ENCODE measurements around the gene COPE.
"Not testable (repeated sequence)": the region's sequence is repeated elsewhere in the genome, so short reads cannot be mapped to it uniquely, and the experiment has no call there.

The COPE gene

DNA sequence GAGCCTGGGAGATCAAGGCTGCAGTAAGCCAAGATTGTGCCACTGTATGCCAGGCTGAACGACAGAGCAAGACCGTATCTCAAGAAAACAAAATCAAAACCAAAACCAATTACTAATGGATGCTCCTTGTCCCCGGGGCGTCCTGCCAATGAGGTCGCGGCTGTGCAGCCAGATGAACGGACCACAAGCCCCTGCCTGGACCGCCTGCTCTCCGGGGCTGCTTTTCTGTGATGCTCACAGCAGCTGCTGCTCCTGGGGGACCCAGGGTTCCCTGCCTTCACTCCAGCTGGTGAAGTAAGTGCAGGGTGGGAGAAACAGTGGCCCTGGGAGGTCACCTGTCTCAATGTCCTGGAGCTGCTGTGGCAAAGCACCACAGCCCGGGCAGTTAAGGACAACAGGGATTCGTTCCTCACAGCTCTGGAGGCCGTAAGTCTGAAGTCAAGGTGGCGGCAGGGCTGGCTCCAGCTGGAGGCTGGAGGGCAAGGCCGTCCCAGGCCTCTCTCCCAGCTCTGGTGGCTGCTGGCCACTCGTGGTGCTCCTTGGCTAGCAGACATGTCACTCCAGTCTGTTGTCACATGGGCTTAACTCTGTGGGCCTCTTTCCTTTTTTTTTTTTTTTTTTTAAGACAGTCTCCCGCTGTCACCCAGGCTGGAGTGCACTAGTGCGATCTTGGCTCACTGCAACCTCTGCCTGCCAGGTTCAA lies 10.1 kb downstream of the COPE start:
- Histone ChIP-seq H3K4me3 (ENCODE audit: insufficient read depth, low read depth, low read length) (no peak overlapping the region), H3K4me1 (ENCODE audit: control insufficient read depth, insufficient read depth, low read length) (no peaks in the 10 kb centered on the region), H3K27me3 (ENCODE audit: control insufficient read depth, insufficient read depth, low read length, poor library complexity, severe bottlenecking) (no peaks in the 10 kb centered on the region), H3K9me3 (ENCODE audit: control insufficient read depth, low read length) (no peaks in the 10 kb centered on the region), H3K27ac (ENCODE audit: insufficient read depth, low read depth, low read length, poor library complexity, severe bottlenecking) (no peak overlapping the region), H3K36me3 (ENCODE audit: control insufficient read depth, insufficient read depth, low read length) (peaks cover 8% of the 10 kb centered on the region)
- WGBS, 2 experiments, result 92% methylated on average over 17 of the region's 17 CpGs

DNA sequence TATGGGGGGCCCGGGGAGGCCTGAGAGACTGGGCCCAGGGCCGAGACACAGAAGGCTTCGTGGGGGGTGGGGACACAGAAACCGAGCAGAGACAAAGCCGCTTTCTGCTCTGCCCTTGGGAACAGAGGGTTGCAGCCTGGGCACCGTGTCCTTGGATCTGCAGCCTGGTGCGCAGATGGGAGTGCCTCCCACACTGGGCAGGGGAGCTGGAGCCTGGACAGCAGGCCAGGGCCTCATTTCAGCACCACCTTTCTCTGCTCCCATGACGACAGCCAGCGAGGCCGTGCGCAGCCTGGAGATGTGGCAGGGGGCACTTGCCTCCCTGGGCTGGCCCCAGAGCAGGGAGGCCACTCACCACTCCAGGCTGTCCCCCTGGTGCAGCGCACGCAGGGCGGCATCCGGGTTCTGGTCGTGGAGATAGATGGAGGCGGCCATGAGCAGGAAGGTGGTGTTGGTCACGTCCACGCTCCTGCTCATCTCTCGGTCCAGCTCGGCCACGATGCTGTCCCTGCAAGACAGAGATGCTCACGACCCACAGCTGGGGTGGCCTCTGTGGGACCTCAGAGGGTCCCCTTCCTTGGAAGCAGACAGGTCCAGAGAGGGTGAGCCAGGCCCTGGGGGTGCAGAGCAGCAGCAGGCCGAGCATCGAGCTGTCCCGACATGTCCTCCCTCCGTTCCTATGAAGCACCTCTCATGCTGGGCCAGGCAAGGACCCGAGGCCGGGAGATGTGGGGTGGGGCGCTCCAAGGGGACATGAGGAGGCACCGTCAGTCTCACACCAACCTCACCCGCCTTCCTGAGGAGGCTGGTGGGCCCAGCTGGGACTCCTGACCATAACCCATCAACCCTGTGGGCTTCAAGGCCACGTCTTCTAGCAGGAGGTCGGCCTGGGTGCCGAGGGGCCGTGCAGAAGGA lies 12.3 kb downstream of the COPE start:
- peaks cover under 1% of the 10 kb centered on the region for H3K36me3 ChIP-seq (ENCODE audit: control insufficient read depth, insufficient read depth, low read length)
- H3K27me3 ChIP-seq (ENCODE audit: control insufficient read depth, insufficient read depth, low read length, poor library complexity, severe bottlenecking), result no peaks in the 10 kb centered on the region
- no peaks in the 10 kb centered on the region for H3K9me3 ChIP-seq (ENCODE audit: control insufficient read depth, low read length)
- no peak overlapping the region for H3K4me3 ChIP-seq (ENCODE audit: insufficient read depth, low read depth, low read length)
- WGBS, 2 experiments, result 96% methylated on average over 36 of the region's 36 CpGs
- H3K27ac ChIP-seq (ENCODE audit: insufficient read depth, low read depth, low read length, poor library complexity, severe bottlenecking), result no peak overlapping the region
- H3K4me1 ChIP-seq (ENCODE audit: control insufficient read depth, insufficient read depth, low read length), result no peaks in the 10 kb centered on the region

DNA sequence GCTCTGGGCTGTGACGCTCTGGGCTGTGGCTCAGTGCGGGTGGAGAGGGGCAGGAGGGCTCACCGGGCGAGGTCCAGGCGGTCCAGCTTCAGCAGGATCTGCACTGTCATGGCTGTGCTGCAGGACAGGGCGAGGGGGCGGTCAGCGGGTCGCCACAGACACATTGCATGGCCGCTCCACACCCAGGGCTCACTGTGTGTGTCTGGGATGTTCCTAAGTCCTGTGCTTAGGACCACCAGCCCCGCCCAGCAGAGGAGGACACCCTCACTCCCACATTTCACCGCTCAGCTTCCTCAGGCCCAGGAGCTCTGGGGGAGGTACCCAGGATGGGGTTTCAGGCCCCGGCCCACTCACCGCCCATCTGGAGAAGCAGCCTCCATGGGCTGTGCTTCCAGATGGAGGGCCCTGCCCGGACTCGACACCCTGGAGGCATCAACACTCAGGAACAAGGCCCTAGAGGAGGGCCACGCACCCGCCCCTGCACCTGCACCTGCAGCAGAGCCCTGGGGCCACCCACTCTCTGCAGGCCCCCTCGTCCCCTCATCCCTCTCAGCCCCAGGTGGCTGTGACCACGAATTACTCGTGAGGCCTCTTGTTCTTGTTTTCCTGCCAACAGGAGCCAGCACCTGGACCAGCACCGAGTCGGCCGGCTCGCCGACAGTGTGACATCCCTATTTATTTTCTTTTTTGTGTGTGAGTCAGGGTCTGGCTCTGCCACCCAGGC lies 13.5 kb downstream of the COPE start:
- Histone ChIP-seq H3K4me1 (ENCODE audit: control insufficient read depth, insufficient read depth, low read length) (no peaks in the 10 kb centered on the region), H3K27ac (ENCODE audit: insufficient read depth, low read depth, low read length, poor library complexity, severe bottlenecking) (no peak overlapping the region), H3K4me3 (ENCODE audit: insufficient read depth, low read depth, low read length) (no peak overlapping the region), H3K9me3 (ENCODE audit: control insufficient read depth, low read length) (no peaks in the 10 kb centered on the region), H3K36me3 (ENCODE audit: control insufficient read depth, insufficient read depth, low read length) (no peaks in the 10 kb centered on the region), H3K27me3 (ENCODE audit: control insufficient read depth, insufficient read depth, low read length, poor library complexity, severe bottlenecking) (no peaks in the 10 kb centered on the region)
- WGBS, 2 experiments, result 94% methylated on average over 26 of the region's 26 CpGs

DNA sequence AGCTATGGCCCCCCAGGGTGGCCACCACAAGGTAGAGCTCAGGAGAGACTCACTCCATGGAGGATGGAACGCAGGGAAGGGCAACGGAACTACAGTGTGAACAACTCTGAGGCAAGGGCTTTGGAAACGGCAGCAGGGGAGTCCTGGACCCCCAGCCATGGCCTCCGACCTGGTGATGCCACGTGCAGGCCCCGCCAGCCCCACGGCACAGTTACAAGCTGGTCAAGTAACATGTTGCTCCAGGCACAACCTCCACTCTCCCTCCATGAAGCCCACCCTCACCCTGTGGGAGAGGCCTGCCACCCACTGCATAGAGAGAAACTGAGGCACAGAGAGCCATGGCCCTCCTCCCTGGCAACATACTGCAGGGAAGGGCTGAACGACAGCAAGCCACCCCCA lies 14.1 kb downstream of the COPE start:
- H3K36me3 ChIP-seq (ENCODE audit: control insufficient read depth, insufficient read depth, low read length), result no peaks in the 10 kb centered on the region
- H3K4me3 ChIP-seq (ENCODE audit: insufficient read depth, low read depth, low read length), result no peak overlapping the region
- no peaks in the 10 kb centered on the region for H3K27me3 ChIP-seq (ENCODE audit: control insufficient read depth, insufficient read depth, low read length, poor library complexity, severe bottlenecking)
- H3K9me3 ChIP-seq (ENCODE audit: control insufficient read depth, low read length), result no peaks in the 10 kb centered on the region
- no peaks in the 10 kb centered on the region for H3K4me1 ChIP-seq (ENCODE audit: control insufficient read depth, insufficient read depth, low read length)
- WGBS, 2 experiments, result 96% methylated on average over 8 of the region's 8 CpGs
- H3K27ac ChIP-seq (ENCODE audit: insufficient read depth, low read depth, low read length, poor library complexity, severe bottlenecking), result no peak overlapping the region

DNA sequence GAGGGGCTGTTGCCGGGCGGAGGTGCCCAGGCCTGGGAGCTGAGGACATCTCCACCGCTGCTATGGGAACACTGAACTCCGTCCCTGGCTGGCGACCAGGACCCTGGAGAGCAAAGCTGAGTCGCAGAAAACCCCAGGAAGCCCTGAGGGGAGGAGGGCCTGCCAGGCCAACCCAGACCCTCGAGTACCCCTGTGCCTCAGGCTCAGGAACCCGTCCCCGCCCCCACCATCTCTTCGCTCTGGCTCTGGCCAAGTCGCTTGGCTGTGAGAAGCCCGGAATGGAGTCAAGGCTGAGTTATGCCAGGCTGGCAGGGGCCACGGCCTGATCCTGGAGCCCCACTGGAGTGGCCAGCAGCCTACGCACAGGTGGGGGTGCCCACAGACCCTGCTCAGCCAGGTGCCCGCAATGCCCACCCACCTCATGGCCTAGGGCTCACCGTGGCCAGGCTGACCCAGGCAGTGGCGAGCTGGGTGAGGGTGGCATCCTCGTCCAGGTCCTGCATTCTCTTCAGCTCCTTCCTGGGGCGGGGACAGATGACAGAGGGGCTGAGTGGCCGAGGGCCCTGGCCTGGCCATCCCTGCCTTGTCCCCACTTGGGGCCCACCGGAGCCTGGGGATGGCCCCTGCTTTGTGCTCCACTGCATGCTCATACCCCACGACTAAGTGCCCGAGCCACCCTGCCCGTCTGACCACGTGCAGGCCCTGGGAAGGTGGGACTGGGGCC lies 14.7 kb downstream of the COPE start:
- H3K27me3 ChIP-seq (ENCODE audit: control insufficient read depth, insufficient read depth, low read length, poor library complexity, severe bottlenecking), result no peaks in the 10 kb centered on the region
- no peaks in the 10 kb centered on the region for H3K36me3 ChIP-seq (ENCODE audit: control insufficient read depth, insufficient read depth, low read length)
- WGBS, 2 experiments, result 92% methylated on average over 25 of the region's 25 CpGs
- no peak overlapping the region for H3K4me3 ChIP-seq (ENCODE audit: insufficient read depth, low read depth, low read length)
- peaks cover 4% of the 10 kb centered on the region for H3K4me1 ChIP-seq (ENCODE audit: control insufficient read depth, insufficient read depth, low read length)
- no peak overlapping the region for H3K27ac ChIP-seq (ENCODE audit: insufficient read depth, low read depth, low read length, poor library complexity, severe bottlenecking)
- no peaks in the 10 kb centered on the region for H3K9me3 ChIP-seq (ENCODE audit: control insufficient read depth, low read length)

DNA sequence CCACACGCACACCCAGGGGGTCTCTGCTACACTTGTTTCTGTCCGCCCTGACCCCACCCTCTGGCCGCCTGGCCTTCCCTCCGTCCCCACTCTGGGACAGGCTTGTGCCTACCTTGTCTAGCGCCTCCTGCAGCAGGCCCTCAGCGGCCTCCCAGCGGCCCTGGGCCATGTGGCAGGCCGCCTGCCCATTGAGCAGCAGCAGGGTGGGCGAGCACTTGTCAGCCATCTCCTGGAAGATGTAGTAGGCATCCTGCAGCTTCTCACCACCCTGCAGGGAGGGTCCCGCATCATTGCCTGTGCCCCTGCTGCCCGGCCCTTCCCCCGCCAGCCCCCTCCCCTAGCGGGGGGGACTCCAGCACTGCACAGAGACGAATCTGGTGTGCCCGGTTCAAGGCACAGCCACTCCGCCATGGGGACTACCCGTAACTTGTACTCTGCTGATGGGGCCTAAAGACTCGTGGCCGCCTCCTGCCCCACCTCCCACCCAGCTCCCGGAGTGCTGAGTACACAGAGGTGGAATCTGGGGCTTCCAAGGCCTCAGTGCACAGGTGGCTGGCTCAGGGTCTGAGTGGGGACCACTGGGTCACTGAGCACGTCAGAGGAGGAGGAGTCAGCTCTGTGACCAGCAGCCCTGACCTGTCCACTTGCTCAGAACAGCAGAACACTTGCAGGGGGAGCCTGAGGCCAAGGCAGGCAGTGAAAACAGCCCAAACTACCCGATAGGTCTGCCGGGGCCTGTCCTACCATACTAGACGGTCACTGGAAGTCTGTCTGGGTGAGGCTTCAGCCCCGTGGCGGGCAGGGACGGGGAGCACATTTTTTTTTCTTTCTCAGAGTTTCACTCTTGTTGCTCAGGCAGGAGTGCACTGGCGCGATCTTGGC lies 15.8 kb downstream of the COPE start:
- H3K36me3 ChIP-seq (ENCODE audit: control insufficient read depth, insufficient read depth, low read length), result no peaks in the 10 kb centered on the region
- WGBS, 2 experiments, result 89% methylated on average over 29 of the region's 29 CpGs
- H3K27ac ChIP-seq (ENCODE audit: insufficient read depth, low read depth, low read length, poor library complexity, severe bottlenecking), result no peak overlapping the region

DNA sequence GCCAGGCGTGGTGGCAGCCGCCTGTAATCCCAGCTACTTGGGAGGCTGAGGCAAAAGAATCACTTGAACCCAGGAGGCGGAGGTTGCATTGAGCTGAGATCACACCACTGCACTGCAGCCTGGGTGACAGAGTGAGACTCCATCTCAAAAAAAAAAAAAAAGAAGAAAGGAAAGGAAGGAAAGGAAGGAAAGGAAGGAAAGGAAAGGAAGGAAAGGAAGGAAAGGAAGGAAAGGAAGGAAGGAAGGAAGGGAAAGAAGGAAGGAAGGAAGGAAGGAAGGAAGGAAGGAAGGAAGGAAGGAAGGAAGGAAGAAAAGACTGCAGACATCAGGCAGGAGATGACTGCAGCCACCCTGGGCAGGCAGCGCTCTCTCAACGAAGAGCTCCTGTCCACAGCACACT lies 16.7 kb downstream of the COPE start:
- not testable (repeated sequence) for H3K4me3 ChIP-seq (ENCODE audit: insufficient read depth, low read depth, low read length); H3K27ac ChIP-seq (ENCODE audit: insufficient read depth, low read depth, low read length, poor library complexity, severe bottlenecking); H3K27me3 ChIP-seq (ENCODE audit: control insufficient read depth, insufficient read depth, low read length, poor library complexity, severe bottlenecking); H3K36me3 ChIP-seq (ENCODE audit: control insufficient read depth, insufficient read depth, low read length); H3K9me3 ChIP-seq (ENCODE audit: control insufficient read depth, low read length)
- 90 to 96% methylated on average over 5 of the region's 5 CpGs for WGBS, 2 experiments
- peaks cover 20% of the 10 kb centered on the region for H3K4me1 ChIP-seq (ENCODE audit: control insufficient read depth, insufficient read depth, low read length)

More for the DNA sequence above, 15.8 kb downstream of the COPE start:
- Histone ChIP-seq H3K27me3 (ENCODE audit: control insufficient read depth, insufficient read depth, low read length, poor library complexity, severe bottlenecking) (no peaks in the 10 kb centered on the region), H3K4me3 (ENCODE audit: insufficient read depth, low read depth, low read length) (no peak overlapping the region), H3K4me1 (ENCODE audit: control insufficient read depth, insufficient read depth, low read length) (peaks cover 15% of the 10 kb centered on the region), H3K9me3 (ENCODE audit: control insufficient read depth, low read length) (no peaks in the 10 kb centered on the region)

DNA sequence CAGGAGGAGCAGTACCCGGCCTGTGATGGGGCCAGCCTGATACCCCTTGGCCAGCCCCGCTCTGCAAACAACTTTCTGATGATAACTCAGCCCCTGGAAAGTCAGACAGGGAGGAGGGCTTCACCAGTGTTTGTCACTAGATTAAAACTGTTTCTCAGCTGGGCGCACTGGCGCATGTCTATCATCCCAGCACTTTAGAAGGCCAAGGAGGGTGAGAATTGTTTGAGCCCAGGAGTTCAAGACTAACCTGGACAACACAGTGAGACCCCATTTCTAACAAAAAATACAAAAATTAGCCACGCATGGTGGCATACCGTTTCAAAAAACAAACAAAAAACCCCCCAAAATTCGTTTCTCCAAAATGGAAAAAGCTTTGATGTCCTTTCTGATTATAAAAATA lies 17.7 kb downstream of the COPE start:
- peaks cover 3% of the 10 kb centered on the region for H3K27me3 ChIP-seq (ENCODE audit: control insufficient read depth, insufficient read depth, low read length, poor library complexity, severe bottlenecking)
- H3K36me3 ChIP-seq (ENCODE audit: control insufficient read depth, insufficient read depth, low read length), result no peaks in the 10 kb centered on the region
- H3K9me3 ChIP-seq (ENCODE audit: control insufficient read depth, low read length), result no peaks in the 10 kb centered on the region
- H3K4me1 ChIP-seq (ENCODE audit: control insufficient read depth, insufficient read depth, low read length), result peaks cover 20% of the 10 kb centered on the region
- 88 to 90% methylated on average over 6 to 7 of the region's 7 CpGs for WGBS, 2 experiments
- no peak overlapping the region for H3K4me3 ChIP-seq (ENCODE audit: insufficient read depth, low read depth, low read length)
- no peak overlapping the region for H3K27ac ChIP-seq (ENCODE audit: insufficient read depth, low read depth, low read length, poor library complexity, severe bottlenecking)
